Stomach (tissue), 4 donors: ENCODE data around the gene FGF14.

Experiments
- CTCF ChIP-seq, 7 experiments: fragments of 450-650 bp in 4 of 7; fragments of 200-600 bp in 3 of 7; sonication (generic) in 3 of 7; IDR thresholded peaks; one replicate each; pipeline ENCODE4 v1.5.1; 2016 to 2019; ENCODE audit warnings: antibody characterized with exemption in 7 of 7, control low read depth in 2 of 7, mild to moderate bottlenecking in 1 of 7
- EP300 ChIP-seq: sonication (generic); formaldehyde crosslinking; IDR thresholded peaks from one replicate; pipeline ENCODE4 v1.6.1; 2017; ENCODE audit warnings: antibody characterized with exemption
- POLR2A ChIP-seq, 4 donors: fragments of 450-650 bp; IDR thresholded peaks; one replicate each; pipeline ENCODE4 v1.6.1; 2016; ENCODE audit warnings: antibody characterized with exemption in 4 of 4, control low read depth in 2 of 4, mild to moderate bottlenecking in 1 of 4, moderate library complexity in 1 of 4
- POLR2AphosphoS5 ChIP-seq, 3 donors: sonication (generic); formaldehyde crosslinking; IDR thresholded peaks; one replicate each; pipeline ENCODE4 v1.6.1; 2016; ENCODE audit warnings: antibody characterized with exemption in 3 of 3

GRCh38 chr13:102317593-102317992, 84.3 kb downstream of the FGF14 start:
- TF ChIP-seq CTCF (IDR thresholded peaks at IDR 0.05) (no peak), POLR2A (IDR thresholded peaks at IDR 0.05) (no peak), POLR2AphosphoS5 (IDR thresholded peaks at IDR 0.05) (peak in 1 of 3 donors; percentile 49), EP300 (no peak)
